ENCODE measurements around the gene IRF2BP1. TPM values are rescaled to one million over a fixed set of nuclear protein-coding genes. Genes with fewer than 3 reads are reported as not detected.

IRF2BP1 gene
- total and polyA plus RNA-seq, 2 of the 13 experiments (the other 11 are each of a cell fraction or from before 2014, with no cell fraction given): 4.3 to 14.3 TPM

GRCh38 chr19:45895519-45895972 is 9.6 kb upstream of the IRF2BP1 start (continued):
- no peak for TF ChIP-seq ZNF142 (CRISPR knock-in tag; IDR thresholded peaks at IDR 0.05)
- TF ChIP-seq MIER3 (CRISPR knock-in tag; IDR thresholded peaks at IDR 0.05; ENCODE audit: borderline replicate concordance): 0 out of 2 replicates have a peak, but pooled peaks have one; percentile 22
- peak; percentile 55; the same call in 1 of the 2 replicates for TF ChIP-seq IKZF5 (CRISPR knock-in tag; IDR thresholded peaks at IDR 0.05)
- no peak for TF ChIP-seq KLF9 (CRISPR knock-in tag; IDR thresholded peaks at IDR 0.05; ENCODE audit: low read depth)
- no peak for TF ChIP-seq ATF7-NPFF (CRISPR knock-in tag; IDR thresholded peaks at IDR 0.05; ENCODE audit: low read depth)
- TF ChIP-seq ZNF121 (CRISPR knock-in tag; IDR thresholded peaks at IDR 0.05): peak; percentile 98
- no peak for TF ChIP-seq PRPF4 (IDR thresholded peaks at IDR 0.05; ENCODE audit: low read depth, low read length, poor library complexity, severe bottlenecking)
- TF ChIP-seq, protein P1, sequence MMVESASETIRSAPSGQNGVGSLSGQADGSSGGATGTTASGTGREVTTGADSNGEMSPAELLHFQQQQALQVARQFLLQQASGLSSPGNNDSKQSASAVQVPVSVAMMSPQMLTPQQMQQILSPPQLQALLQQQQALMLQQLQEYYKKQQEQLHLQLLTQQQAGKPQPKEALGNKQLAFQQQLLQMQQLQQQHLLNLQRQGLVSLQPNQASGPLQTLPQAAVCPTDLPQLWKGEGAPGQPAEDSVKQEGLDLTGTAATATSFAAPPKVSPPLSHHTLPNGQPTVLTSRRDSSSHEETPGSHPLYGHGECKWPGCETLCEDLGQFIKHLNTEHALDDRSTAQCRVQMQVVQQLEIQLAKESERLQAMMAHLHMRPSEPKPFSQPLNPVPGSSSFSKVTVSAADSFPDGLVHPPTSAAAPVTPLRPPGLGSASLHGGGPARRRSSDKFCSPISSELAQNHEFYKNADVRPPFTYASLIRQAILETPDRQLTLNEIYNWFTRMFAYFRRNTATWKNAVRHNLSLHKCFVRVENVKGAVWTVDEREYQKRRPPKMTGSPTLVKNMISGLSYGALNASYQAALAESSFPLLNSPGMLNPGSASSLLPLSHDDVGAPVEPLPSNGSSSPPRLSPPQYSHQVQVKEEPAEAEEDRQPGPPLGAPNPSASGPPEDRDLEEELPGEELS (CRISPR knock-in tag; IDR thresholded peaks at IDR 0.05): peak; percentile 85
- TF ChIP-seq ZIK1 (CRISPR knock-in tag; IDR thresholded peaks at IDR 0.05; ENCODE audit: borderline replicate concordance, low read depth): no peak
- no peak for TF ChIP-seq FOXA1 (IDR thresholded peaks at IDR 0.05)
- peak; percentile 47 for TF ChIP-seq FOXA1 (CRISPR knock-in tag; IDR thresholded peaks at IDR 0.05)
- TF ChIP-seq, protein P2, sequence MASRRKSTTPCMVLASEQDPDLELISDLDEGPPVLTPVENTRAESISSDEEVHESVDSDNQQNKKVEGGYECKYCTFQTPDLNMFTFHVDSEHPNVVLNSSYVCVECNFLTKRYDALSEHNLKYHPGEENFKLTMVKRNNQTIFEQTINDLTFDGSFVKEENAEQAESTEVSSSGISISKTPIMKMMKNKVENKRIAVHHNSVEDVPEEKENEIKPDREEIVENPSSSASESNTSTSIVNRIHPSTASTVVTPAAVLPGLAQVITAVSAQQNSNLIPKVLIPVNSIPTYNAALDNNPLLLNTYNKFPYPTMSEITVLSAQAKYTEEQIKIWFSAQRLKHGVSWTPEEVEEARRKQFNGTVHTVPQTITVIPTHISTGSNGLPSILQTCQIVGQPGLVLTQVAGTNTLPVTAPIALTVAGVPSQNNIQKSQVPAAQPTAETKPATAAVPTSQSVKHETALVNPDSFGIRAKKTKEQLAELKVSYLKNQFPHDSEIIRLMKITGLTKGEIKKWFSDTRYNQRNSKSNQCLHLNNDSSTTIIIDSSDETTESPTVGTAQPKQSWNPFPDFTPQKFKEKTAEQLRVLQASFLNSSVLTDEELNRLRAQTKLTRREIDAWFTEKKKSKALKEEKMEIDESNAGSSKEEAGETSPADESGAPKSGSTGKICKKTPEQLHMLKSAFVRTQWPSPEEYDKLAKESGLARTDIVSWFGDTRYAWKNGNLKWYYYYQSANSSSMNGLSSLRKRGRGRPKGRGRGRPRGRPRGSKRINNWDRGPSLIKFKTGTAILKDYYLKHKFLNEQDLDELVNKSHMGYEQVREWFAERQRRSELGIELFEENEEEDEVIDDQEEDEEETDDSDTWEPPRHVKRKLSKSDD (CRISPR knock-in tag; IDR thresholded peaks at IDR 0.05; ENCODE audit: low read depth): no peak
- TF ChIP-seq DPF2 (CRISPR knock-in tag; IDR thresholded peaks at IDR 0.05; ENCODE audit: borderline replicate concordance, low read depth): no peak
- no peak for TF ChIP-seq KLF11 (CRISPR knock-in tag; IDR thresholded peaks at IDR 0.05)
- TF ChIP-seq SIX1 (CRISPR knock-in tag; IDR thresholded peaks at IDR 0.05; ENCODE audit: borderline replicate concordance): no peak

Measured in HepG2 (cell line).